GM12874 (cell line): ENCODE measurements around the gene POPDC2.

ENCODE experiments used
- CTCF ChIP-seq: IDR thresholded peaks from 2 replicates; pipeline ENCODE4 v1.5.1; 2011; ENCODE audit warnings: low read depth, mild to moderate bottlenecking, control low read depth, low read length, moderate library complexity; ENCODE audit not compliant: insufficient read depth

The POPDC2 gene

GRCh38 chr3:119616056-119616455 is 44.3 kb downstream of the POPDC2 start:
- TF ChIP-seq CTCF: no peak

- TF ChIP-seq CTCF: no peak
Measured at GRCh38 chr3:119613872-119614271, 46.5 kb downstream of the POPDC2 start.

GRCh38 chr3:119613201-119613600 is 47.2 kb downstream of the POPDC2 start:
- TF ChIP-seq CTCF: no peak

- TF ChIP-seq CTCF: no peak
Measured at GRCh38 chr3:119611664-119612063, 48.7 kb downstream of the POPDC2 start.

GRCh38 chr3:119609301-119609700 is 51.1 kb downstream of the POPDC2 start:
- TF ChIP-seq CTCF: no peak

- TF ChIP-seq CTCF: no peak
Measured at GRCh38 chr3:119608405-119609000, 51.9 kb downstream of the POPDC2 start.

- TF ChIP-seq CTCF: no peak
Measured at GRCh38 chr3:119604878-119605277, 55.5 kb downstream of the POPDC2 start.

- TF ChIP-seq CTCF: no peak
Measured at GRCh38 chr3:119602676-119603075, 57.7 kb downstream of the POPDC2 start.
